HG03558 (cell line): ENCODE measurements around the gene ABCG1.

ENCODE experiments used
- ATAC-seq: cut with Tn5 transposase; IDR thresholded peaks from one replicate; pipeline ENCODE4 v1.9.1; 2021; ENCODE audit warnings: moderate number of reproducible peaks; ENCODE audit not compliant: unreplicated experiment; ENCODE audit errors: extremely low read depth

ABCG1 gene

DNA sequence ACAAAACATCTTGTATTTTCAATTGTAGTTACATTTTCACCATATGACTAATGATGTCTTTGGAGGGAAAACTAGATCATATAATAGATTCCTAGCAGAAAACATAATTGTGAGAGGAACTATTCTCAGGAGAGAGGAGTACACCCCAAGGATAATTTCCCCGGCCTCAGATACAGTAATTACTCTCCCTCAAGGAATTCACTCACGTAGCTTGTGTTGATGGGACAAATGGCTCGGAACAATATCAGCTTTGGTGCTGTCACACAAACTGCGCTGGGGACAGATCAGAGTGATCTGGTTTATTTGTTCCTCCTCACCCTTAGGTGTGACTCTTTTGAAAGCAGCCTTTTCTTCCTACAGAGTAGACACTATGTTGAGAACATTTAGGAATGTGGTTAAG is 11.2 kb downstream of the ABCG1 start:
- ATAC-seq: no peak

DNA sequence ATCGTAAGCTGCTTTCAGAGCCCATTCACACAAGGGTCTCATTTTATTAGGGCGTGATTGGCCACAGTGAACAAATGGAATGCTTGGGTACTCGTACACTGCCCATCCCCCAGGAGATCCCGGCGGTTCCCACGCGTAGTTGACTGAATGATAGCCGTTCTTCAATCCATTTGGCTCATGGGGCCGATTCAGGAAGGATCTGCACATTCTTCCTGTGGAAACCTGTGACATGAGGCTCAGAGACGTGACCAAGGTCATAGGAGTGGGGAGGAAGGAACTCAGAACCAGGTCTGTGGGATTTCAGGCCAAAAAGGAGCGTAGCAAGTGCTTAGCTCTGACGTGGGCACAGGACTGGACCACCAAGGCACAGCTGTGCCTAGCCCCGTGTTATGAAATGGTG is 11.7 kb downstream of the ABCG1 start:
- ATAC-seq: no peak

DNA sequence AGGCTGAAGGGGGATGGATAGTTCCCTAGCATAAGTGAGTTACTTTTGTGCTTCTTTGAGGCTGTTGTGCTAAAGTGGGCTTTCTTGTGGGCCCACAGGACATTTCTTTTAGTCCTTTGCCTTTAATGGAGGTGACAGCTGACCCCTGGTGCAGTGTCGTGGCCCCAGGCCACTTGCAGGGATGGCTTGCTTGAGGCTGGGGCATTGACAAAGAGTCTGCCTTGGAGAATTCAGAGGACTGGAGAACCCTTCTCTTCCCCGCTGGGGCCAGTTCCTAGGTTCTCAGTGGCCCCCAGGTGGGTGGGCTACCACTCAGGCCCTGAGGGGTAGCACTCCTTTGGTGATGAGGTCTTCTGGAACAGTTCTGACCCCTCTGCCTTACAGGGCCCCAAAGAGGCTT is 12.8 kb downstream of the ABCG1 start:
- ATAC-seq: no peak

- ATAC-seq: no peak
Measured at GRCh38 chr21:42232176-42232825, 13.4 kb downstream of the ABCG1 start.

GRCh38 chr21:42233067-42233961 is 14.4 kb downstream of the ABCG1 start:
- ATAC-seq: no peak

GRCh38 chr21:42234041-42234440 is 15.1 kb downstream of the ABCG1 start:
- no peak for ATAC-seq

- ATAC-seq: no peak
Measured at GRCh38 chr21:42234464-42235241, 15.7 kb downstream of the ABCG1 start.

GRCh38 chr21:42235593-42235992 is 16.7 kb downstream of the ABCG1 start:
- ATAC-seq: no peak

- ATAC-seq: no peak
Measured at GRCh38 chr21:42236014-42236413, 17.1 kb downstream of the ABCG1 start.

GRCh38 chr21:42236693-42237092 is 17.8 kb downstream of the ABCG1 start:
- no peak for ATAC-seq

DNA sequence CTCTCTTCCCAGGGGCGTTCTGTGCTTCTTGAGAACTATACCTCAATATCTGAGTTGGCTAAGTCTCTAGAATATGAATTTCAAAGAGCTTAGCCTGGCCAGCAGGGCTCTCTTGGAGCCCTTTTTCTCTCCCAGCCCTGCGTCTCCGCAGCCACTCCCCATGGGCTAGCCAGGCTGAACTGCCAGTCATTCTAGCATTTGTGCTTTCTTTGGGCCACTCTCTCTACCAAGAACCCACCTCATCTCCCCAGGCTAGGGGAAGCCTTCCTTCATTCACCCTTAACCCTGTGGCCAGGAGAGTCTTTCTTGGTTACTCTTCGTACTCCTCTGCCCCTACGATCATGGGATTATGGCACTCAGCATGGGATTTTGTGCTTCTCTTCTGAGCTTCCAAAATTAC is 18.2 kb downstream of the ABCG1 start:
- ATAC-seq: no peak

GRCh38 chr21:42237577-42237976 is 18.6 kb downstream of the ABCG1 start:
- no peak for ATAC-seq

DNA sequence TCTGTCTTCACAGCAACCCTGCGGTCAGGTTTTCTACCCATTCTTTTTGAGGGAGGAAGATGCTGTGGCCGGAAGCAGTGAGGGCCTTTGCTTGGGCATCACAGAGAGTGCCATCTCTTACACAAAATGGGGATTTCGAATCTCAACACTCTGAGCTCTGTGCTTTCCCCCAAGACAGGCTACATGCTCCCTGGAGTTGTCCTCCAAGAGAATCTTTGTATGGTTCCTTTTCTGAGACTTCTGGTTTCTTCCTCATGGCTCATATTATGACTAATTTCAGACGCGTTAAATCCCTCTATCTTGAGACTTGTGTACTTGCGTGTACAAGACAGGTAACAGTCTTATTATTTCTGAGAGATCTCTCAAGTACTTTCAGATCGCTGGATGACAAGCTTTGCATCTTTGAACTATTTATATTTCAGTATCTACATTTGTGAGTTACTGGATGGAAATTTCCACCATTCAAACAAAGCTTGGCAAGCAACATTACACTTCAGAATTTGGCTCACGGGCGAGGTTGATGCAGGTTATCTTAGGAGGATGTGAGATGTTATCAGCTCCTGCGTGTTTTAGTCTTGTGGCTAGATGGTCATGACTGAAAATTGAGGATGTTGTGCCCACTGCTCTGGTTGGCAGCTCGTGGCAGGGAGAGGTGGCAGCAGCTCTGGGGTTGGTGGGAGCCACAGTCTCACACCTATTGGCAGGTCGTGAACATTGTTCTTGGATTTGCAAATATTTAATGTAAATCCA is 19.4 kb downstream of the ABCG1 start:
- no peak for ATAC-seq

DNA sequence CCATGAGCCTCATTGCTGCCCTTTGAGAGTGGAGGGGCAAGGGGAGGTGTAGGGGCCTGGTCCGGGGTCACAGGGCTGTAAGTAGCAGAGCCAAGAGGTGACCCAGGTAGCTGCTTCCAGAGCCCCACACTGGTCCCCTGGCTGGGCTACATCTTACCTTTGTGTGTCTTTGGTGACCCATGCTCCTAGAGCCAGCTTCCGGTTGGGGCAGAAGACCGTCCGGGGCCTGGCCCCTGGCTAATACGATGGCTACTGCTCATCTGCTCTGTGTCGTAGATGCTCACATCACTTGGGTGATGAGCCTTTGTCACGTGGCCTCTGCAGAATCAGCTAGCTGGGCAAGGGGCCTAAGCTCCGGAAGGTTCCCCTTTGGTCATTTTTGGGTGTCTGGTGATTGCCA is 20.6 kb downstream of the ABCG1 start:
- ATAC-seq: no peak

DNA sequence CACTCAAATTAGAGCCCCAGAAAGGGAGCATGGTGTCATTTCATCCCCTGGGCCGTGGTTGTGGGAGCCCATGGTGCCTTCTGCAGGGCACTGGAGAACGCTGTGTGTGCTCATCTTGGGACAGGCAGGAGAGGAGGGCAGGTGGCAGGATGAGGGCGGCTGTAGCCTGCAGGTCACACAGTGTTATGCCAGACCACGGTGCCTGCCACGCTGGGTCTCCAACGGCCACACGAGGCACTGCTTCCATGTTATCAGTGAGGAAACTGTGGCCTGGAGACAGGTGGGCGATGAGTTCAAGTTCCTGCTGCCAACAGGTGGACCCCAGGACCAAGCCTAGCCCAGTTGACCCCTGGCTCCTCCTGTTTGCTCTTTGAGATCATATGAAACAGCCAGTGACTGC is 21.0 kb downstream of the ABCG1 start:
- ATAC-seq: no peak

GRCh38 chr21:42242611-42243010 is 23.7 kb downstream of the ABCG1 start:
- no peak for ATAC-seq

GRCh38 chr21:42243026-42243425 is 24.1 kb downstream of the ABCG1 start:
- no peak for ATAC-seq

- no peak for ATAC-seq
Measured at GRCh38 chr21:42245331-42246193, 26.6 kb downstream of the ABCG1 start.

- ATAC-seq: no peak
Measured at GRCh38 chr21:42247716-42248115, 28.8 kb downstream of the ABCG1 start.
